ENCODE results near the gene UBC. TPM values are rescaled to one million over a fixed set of nuclear protein-coding genes. Genes with fewer than 3 reads are reported as not detected.

Gene UBC
- total RNA-seq, 1 experiment from 2014 or later = 1,259 TPM

GRCh38 chr12:124956571-124956970, 42.1 kb upstream of the UBC start:
- no peak overlapping the region for H3K4me3 ChIP-seq (replicated peaks in 1 of 2; ENCODE audit: low read depth in 1 of 2, low read length in 2 of 2)
- RAD21 ChIA-PET (ENCODE audit: low non-redundant PET in 1 of 2, low total read pairs in 2 of 2, uncharacterized antibody in 2 of 2, unreplicated experiment in 2 of 2) = no interaction called here

More at GRCh38 chr12:124956571-124956970, 42.1 kb upstream of the UBC start:
- ChIA-PET CTCF (no interaction called here), POLR2A (no interaction called here)
- Histone ChIP-seq H3K4me2 (ENCODE audit: low read length) (no peak overlapping the region), H3K79me2 (ENCODE audit: insufficient read depth, low read length) (no peaks in the 10 kb centered on the region), H3K9me2 (ENCODE audit: insufficient read depth) (no peaks in the 10 kb centered on the region), H3K27ac (ENCODE audit: low read depth, low read length) (no peak overlapping the region), H3K9ac (ENCODE audit: low read length) (no peak overlapping the region), H4K20me1 (ENCODE audit: insufficient read depth) (no peaks in the 10 kb centered on the region), H3K27me3 (ENCODE audit: insufficient read depth, low read length) (no peaks in the 10 kb centered on the region), H3K9me3 (ENCODE audit: control insufficient read depth in 1 of 2, insufficient read depth in 1 of 2, low read depth in 1 of 2, low read length in 2 of 2) (no peaks in the 10 kb centered on the region), H3K36me3 (ENCODE audit: control insufficient read depth in 1 of 2, insufficient read depth in 2 of 2, low read length in 2 of 2) (peaks cover 18 to 32% of the 10 kb centered on the region in 2 experiments; a peak in 3 of 4 replicates), H2AFZ (ENCODE audit: low read depth, low read length, poor library complexity, severe bottlenecking) (no peak overlapping the region), H3K4me1 (ENCODE audit: control insufficient read depth in 1 of 2, insufficient read depth in 2 of 2, low read length in 2 of 2) (no peaks in the 10 kb centered on the region)
- no peak for TF ChIP-seq ZFX (IDR thresholded peaks at IDR 0.05)
- TF ChIP-seq, protein P1, sequence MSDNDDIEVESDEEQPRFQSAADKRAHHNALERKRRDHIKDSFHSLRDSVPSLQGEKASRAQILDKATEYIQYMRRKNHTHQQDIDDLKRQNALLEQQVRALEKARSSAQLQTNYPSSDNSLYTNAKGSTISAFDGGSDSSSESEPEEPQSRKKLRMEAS (IDR thresholded peaks at IDR 0.05) = no peak
- TF ChIP-seq ZBTB33 (IDR thresholded peaks at IDR 0.05; ENCODE audit: extremely low read depth, insufficient replicate concordance, low read length) = no peak
- TF ChIP-seq JUND (IDR thresholded peaks at IDR 0.05) = no peak
- no peak for TF ChIP-seq SP1 (IDR thresholded peaks at IDR 0.05; ENCODE audit: low read depth)
- no peak for TF ChIP-seq EZH2 (IDR thresholded peaks at IDR 0.05)
- no peak for TF ChIP-seq POLR2A (IDR thresholded peaks at IDR 0.05; ENCODE audit: borderline replicate concordance, extremely low read depth, insufficient read depth, insufficient read length)
- TF ChIP-seq CBX3 (IDR thresholded peaks at IDR 0.05; ENCODE audit: low read depth) = no peak
- TF ChIP-seq, protein P2, sequence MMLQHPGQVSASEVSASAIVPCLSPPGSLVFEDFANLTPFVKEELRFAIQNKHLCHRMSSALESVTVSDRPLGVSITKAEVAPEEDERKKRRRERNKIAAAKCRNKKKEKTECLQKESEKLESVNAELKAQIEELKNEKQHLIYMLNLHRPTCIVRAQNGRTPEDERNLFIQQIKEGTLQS (IDR thresholded peaks at IDR 0.05) = no peak
- TF ChIP-seq SIN3A (IDR thresholded peaks at IDR 0.05; ENCODE audit: low read depth) = no peak
- TF ChIP-seq POLR2AphosphoS5 (IDR thresholded peaks at IDR 0.05; ENCODE audit: low read depth, low read length) = no peak
- TF ChIP-seq EZH2phosphoT487 (IDR thresholded peaks at IDR 0.05; ENCODE audit: borderline replicate concordance) = no peak
- TF ChIP-seq CEBPB (IDR thresholded peaks at IDR 0.05; ENCODE audit: low read depth) = no peak
- TF ChIP-seq FOSL1 (IDR thresholded peaks at IDR 0.05; ENCODE audit: low read depth) = no peak
- no peak for TF ChIP-seq CTCF (IDR thresholded peaks at IDR 0.05 in 2 of 3, conservative IDR thresholded peaks at IDR 0.05 in 1 of 3; ENCODE audit: borderline replicate concordance in 1 of 3, insufficient read depth in 1 of 3, low read depth in 2 of 3, low read length in 2 of 3)
- no peak for TF ChIP-seq ELF1 (IDR thresholded peaks at IDR 0.05; ENCODE audit: borderline replicate concordance, low read depth)
- TF ChIP-seq TCF7L2 (IDR thresholded peaks at IDR 0.05; ENCODE audit: borderline replicate concordance, extremely low read depth, insufficient read depth, insufficient read length) = no peak
- no peak for TF ChIP-seq YY1 (IDR thresholded peaks at IDR 0.05; ENCODE audit: extremely low read depth, insufficient replicate concordance, low read depth, low read length)
- TF ChIP-seq RAD21 (IDR thresholded peaks at IDR 0.05; ENCODE audit: low read depth) = no peak
- no peak for TF ChIP-seq ZNF274 (IDR thresholded peaks at IDR 0.05; ENCODE audit: low read depth, low read length)
- intact Hi-C loops (cut with micrococcal nuclease) = no loop called here
- no TSS peak for BruUV-seq (replicated peaks)
- DNase-seq (ENCODE audit: low read depth, low spot score) (no peak), ATAC-seq (no peak)
